SK-N-MC (cell line): Measurements from ENCODE around the gene NQO2.

Experiments used
- EZH2 ChIP-seq: fragments of 200-600 bp; sonication (generic); IDR thresholded peaks from one replicate; pipeline ENCODE4 v1.6.1; 2017; ENCODE audit warnings: antibody characterized with exemption
- FOXP2 ChIP-seq: optimal IDR thresholded peaks from 2 replicates; pipeline ENCODE3; 2011; ENCODE audit warnings: mild to moderate bottlenecking, moderate library complexity; ENCODE audit not compliant: insufficient read depth; ENCODE audit errors: extremely low read length, control extremely low read depth

- TF ChIP-seq EZH2 (no peak), FOXP2 (no peak)
These were observed 21.7 kb upstream of the NQO2 start for GRCh38 chr6:2977799-2978590.
